HL-60 (cell line): ENCODE measurements around the gene NSA2.

Experiments
- GABPA ChIP-seq: IDR thresholded peaks from 2 replicates; pipeline ENCODE4 v1.6.1; 2012; ENCODE audit warnings: low read depth
- POLR2AphosphoS5 ChIP-seq: IDR thresholded peaks from 2 replicates; pipeline ENCODE4 v1.6.1; 2012; ENCODE audit warnings: low read depth
- TF ChIP-seq, protein P1 (sequence below): IDR thresholded peaks from one replicate; pipeline ENCODE4 v1.5.1; 2011; ENCODE audit warnings: low read length, control low read depth, inconsistent platforms; ENCODE audit not compliant: insufficient read depth
- TF ChIP-seq, protein P2 (sequence below): IDR thresholded peaks from 2 replicates; pipeline ENCODE4 v1.6.1; 2012; ENCODE audit warnings: low read depth; ENCODE audit not compliant: insufficient replicate concordance

DNA sequence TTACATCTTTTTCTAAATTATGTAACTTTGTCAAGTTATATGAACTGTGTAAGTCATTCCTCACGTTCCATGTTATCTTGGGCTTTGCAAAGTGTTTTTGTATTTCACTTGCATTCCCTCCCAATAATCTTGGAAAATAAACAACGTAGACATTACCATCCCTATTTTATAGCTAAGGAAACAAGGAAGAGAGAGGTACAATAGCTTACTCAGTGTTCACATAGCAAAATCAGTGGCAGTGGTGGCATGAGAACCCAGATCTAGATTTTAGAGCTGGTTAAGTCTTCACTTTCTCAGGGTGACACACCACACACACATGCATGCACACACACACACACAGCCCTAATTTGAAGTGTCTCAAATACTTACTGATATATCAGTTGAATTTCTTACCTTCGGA lies 34.1 kb downstream of the NSA2 start:
- TF ChIP-seq, protein P1, sequence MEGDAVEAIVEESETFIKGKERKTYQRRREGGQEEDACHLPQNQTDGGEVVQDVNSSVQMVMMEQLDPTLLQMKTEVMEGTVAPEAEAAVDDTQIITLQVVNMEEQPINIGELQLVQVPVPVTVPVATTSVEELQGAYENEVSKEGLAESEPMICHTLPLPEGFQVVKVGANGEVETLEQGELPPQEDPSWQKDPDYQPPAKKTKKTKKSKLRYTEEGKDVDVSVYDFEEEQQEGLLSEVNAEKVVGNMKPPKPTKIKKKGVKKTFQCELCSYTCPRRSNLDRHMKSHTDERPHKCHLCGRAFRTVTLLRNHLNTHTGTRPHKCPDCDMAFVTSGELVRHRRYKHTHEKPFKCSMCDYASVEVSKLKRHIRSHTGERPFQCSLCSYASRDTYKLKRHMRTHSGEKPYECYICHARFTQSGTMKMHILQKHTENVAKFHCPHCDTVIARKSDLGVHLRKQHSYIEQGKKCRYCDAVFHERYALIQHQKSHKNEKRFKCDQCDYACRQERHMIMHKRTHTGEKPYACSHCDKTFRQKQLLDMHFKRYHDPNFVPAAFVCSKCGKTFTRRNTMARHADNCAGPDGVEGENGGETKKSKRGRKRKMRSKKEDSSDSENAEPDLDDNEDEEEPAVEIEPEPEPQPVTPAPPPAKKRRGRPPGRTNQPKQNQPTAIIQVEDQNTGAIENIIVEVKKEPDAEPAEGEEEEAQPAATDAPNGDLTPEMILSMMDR = no peak
- TF ChIP-seq GABPA (no peak), POLR2AphosphoS5 (no peak)
- TF ChIP-seq, protein P2, sequence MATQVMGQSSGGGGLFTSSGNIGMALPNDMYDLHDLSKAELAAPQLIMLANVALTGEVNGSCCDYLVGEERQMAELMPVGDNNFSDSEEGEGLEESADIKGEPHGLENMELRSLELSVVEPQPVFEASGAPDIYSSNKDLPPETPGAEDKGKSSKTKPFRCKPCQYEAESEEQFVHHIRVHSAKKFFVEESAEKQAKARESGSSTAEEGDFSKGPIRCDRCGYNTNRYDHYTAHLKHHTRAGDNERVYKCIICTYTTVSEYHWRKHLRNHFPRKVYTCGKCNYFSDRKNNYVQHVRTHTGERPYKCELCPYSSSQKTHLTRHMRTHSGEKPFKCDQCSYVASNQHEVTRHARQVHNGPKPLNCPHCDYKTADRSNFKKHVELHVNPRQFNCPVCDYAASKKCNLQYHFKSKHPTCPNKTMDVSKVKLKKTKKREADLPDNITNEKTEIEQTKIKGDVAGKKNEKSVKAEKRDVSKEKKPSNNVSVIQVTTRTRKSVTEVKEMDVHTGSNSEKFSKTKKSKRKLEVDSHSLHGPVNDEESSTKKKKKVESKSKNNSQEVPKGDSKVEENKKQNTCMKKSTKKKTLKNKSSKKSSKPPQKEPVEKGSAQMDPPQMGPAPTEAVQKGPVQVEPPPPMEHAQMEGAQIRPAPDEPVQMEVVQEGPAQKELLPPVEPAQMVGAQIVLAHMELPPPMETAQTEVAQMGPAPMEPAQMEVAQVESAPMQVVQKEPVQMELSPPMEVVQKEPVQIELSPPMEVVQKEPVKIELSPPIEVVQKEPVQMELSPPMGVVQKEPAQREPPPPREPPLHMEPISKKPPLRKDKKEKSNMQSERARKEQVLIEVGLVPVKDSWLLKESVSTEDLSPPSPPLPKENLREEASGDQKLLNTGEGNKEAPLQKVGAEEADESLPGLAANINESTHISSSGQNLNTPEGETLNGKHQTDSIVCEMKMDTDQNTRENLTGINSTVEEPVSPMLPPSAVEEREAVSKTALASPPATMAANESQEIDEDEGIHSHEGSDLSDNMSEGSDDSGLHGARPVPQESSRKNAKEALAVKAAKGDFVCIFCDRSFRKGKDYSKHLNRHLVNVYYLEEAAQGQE = no peak
